Upper lobe of left lung (tissue), 4 donors: ENCODE data around the gene OBSCN.

Experiments used
- CTCF ChIP-seq, 6 experiments: fragments of 450-650 bp in 4 of 6; fragments of 200-600 bp in 2 of 6; sonication (generic) in 2 of 6; IDR thresholded peaks; one replicate each; pipeline ENCODE4 v1.5.1; 2016 to 2019; ENCODE audit warnings: antibody characterized with exemption in 6 of 6
- EP300 ChIP-seq, 4 donors: sonication (generic); formaldehyde crosslinking; IDR thresholded peaks; one replicate each; pipeline ENCODE4 v1.5.1; 2017; ENCODE audit warnings: antibody characterized with exemption in 4 of 4, control low read depth in 2 of 4
- POLR2A ChIP-seq, 4 donors: fragments of 450-650 bp; IDR thresholded peaks; one replicate each; pipeline ENCODE4 v1.5.1; 2016 to 2017; ENCODE audit warnings: antibody characterized with exemption in 4 of 4, mild to moderate bottlenecking in 2 of 4
- POLR2AphosphoS5 ChIP-seq, 2 donors: sonication (generic); formaldehyde crosslinking; IDR thresholded peaks; one replicate each; pipeline ENCODE4 v1.5.1; 2017; ENCODE audit warnings: antibody characterized with exemption in 2 of 2

GRCh38 chr1:228392111-228392936 is 184.5 kb downstream of the OBSCN start:
- no peak for TF ChIP-seq CTCF (IDR thresholded peaks at IDR 0.05)
- TF ChIP-seq EP300 (IDR thresholded peaks at IDR 0.05), result no peak
- no peak for TF ChIP-seq POLR2A (IDR thresholded peaks at IDR 0.05)
- no peak for TF ChIP-seq POLR2AphosphoS5 (IDR thresholded peaks at IDR 0.05)
